Hypothalamus (tissue), 51 donors: ENCODE measurements around the gene ARHGAP22.

Experiments
- DNase-seq, 51 donors: peaks; one replicate each; lab custom pipeline; 2025; lab: John Stamatoyannopoulos, UW

Gene ARHGAP22

DNA sequence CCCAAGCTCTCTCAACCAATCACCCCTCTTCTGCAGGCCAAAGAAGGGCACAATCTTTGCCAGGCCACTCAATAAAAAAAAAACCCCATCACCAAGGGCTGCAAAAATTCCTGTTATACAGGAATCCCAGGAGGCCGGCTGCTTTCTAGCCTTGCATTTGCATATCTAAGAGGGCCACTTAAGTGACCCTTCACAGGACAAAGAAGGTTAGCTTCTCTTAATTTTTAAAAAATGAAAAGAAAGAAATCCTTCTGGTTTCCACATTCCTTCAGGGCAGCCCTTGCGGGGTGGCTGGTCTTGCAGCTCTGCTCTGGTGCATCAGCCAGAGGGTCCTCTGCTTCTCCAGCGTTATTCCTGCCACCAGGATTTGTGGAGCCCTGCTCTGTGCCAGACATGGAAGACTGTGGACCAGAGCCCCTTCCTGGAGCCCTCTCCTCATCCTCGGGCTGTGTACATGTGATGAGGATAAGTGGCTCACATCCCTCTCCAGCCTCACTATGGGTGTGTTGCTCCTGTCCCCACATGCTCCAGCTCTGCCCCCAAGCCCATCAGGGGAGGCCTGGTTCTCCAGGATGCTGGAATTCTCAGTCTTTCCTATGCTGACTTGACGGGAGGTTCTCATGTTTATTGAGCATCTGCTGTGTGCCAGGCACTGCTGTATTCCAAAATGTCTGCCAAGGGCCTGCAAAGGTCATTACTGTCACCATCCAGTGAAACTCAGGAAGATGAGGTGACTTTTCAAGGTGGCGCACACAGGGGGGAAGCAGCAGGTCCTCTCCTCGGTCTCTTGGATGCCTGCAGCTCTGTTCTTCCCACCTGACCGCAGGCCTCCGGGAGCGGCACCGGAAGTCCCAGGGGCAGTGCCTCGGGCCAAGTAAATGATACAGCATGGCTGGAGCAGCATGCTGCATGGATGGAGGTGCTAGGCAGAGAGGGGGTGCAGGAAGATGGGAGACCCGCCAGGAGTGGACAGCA lies 67.7 kb downstream of the ARHGAP22 start:
- no peak for DNase-seq

DNA sequence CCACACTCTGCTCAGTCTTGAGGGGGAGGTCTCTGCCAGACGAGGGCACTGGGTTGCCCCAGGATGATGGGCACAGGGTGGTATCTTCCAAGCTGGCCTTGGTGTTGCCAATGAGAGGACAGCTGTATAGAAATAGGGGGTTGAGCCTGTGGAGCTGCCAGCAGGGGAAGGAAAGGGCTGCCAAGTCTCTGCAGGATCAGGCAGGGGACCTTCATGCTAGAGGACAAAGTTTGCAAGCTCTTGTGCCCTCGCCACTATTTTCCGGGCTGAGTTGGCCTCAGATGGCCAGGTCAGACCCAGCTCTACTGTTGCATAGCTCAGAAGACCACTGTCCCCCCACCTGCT lies 68.7 kb downstream of the ARHGAP22 start:
- DNase-seq = no peak

DNA sequence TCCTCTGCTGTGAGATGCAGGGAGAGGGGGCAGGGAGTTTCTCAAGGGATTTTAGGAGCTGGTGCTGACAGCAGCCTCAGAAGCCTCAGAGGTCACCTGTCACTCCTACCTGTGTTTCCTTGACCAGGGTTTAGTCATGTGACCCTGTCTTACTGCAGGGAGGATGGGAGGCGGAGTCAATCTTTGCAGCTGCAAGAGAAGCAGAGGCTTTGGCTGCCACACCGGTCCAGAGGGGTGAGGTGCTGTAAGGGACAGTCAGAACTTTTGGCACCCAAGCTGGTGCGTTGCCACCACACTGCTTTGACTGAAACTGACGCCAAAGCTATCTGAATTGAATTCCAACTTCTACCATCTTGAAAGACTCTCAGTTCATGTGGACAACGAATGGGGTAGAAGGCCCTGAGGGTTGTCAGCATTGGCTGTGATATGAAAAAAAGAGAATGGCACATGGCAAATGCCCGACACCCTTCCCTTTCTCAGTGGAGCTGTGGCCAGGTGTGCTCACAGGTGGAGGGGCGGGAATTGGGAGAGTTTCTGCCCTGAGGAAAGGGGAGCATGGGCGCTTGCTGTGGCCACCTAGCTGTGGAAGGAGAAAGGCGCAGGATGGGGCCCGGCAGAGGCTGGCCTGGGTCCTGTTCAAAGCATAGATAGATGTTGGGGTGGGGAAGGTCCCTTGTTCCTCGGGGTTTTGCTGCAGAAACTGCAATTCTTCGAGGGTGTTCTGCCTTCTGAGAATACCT lies 69.3 kb downstream of the ARHGAP22 start:
- DNase-seq = no peak

DNA sequence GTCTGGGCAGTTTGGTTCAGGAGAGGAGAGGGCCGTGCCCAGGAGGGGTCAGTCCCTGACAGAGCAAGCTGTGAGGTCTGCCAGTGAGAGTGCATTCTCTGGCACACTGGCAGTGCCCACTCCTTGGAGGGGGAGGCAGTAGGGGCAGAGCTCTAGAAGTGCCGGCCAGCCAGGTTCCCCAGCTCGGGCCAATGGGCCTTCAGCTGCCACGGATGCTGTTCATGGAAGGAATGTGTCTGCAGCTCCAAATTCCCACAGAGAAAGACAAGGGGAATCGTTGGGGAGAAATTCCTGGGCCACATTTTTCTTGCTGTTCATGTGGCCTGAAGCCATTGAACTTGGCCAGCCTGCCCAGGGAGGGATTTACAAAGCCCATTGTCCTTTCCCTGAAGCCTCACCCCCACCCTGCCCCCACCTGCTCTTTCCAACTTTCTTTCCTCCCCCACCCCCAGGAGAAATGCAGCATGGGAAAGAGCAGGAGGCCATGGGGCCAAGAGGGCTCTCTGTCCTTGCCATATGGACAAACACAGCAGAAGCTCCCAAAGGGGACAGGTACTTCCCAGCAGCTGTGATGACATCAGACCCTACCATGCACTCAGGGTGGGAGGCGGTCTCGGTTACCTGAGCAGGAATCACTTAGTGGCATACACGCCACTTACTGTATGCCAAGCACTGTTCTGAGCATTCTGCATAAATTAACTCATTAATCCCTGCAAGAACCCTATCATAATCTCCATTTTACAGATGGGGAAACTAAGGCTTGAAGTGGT lies 70.7 kb downstream of the ARHGAP22 start:
- DNase-seq = peak in 6 of 51 donors; percentile 33 to 73 (median 46)

GRCh38 chr10:48533540-48533939 lies 71.3 kb downstream of the ARHGAP22 start:
- no peak for DNase-seq

DNA sequence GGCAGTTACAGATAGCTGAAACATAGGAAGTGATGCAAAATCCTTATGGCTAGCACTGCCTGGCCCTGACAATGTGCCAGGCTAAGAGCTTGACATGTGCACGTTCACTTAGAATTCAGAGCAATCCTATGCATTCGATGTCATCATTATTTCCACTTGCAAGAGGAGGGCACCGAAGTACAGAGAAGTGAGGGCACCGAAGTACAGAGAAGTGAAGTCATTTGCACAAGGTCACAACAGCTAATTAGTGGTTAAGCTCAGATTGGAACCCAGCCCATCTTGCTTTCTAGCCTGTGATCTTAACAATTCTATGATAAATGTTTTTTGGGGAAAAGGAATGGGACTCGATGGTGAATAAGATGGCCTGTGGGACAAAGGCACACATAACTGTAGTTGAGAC lies 73.4 kb downstream of the ARHGAP22 start:
- no peak for DNase-seq

- no peak for DNase-seq
Measured at GRCh38 chr10:48529331-48529730, 75.5 kb downstream of the ARHGAP22 start.

GRCh38 chr10:48527756-48528155 lies 77.1 kb downstream of the ARHGAP22 start:
- no peak for DNase-seq

- no peak for DNase-seq
Measured at GRCh38 chr10:48526846-48527505, 77.9 kb downstream of the ARHGAP22 start.

DNA sequence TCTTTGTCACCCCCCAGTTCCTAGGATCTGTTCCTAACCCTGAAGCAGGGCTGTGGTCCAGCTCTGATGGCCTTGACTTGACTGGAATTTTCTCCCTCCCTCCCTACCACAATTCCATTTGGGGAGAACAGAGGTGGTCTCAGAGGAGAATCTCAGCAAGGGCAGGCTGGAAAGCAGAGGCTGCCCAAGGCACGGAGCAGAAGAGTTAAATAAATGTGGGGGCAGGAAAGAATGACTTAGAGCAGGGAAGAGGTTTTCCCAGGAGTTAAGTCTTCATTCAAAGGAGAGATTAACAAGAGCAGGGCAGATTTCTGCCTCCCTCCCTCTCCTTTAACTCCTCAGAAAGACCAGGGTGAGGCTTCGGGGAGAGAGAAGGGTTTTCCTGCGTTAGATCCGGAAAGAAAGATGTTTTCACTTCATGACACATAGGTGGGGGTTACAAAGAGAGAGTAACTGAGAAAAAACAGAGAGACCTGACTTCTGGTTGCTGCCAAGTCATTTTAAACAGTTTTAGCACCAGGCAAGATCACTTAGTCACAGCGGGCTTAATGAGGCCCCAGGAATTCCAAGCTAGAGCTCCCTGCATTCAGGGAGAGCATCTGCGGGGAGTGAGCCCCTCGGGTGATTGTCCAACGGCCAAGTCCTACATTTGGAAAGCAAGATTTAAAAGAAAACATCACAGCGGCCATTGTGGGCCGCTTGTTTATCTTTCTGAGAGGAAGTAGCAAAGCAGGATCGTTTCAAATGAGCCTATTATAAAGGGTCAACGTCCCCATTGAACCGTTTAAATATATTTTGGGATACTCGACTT lies 78.7 kb downstream of the ARHGAP22 start:
- DNase-seq = peak in 1 of 51 donors; percentile 25

DNA sequence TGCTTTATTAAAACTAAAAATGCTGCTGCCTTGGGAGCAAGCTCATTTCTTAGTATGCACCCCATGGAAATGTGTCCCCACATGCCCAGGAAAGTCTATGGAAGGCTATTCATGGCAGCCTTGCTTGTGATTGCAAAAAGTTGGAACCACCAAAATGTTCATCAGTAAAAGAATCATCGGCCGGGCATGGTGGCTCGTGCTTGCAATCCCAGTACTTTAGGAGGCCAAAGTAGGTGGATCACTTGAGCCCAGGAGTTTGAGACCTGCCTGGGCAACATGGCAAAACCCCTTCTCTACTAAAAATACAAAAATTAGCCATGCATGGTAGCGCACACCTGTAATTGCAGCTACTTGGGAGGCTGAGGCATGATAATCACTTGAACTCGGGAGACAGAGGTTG lies 79.8 kb downstream of the ARHGAP22 start:
- no peak for DNase-seq

DNA sequence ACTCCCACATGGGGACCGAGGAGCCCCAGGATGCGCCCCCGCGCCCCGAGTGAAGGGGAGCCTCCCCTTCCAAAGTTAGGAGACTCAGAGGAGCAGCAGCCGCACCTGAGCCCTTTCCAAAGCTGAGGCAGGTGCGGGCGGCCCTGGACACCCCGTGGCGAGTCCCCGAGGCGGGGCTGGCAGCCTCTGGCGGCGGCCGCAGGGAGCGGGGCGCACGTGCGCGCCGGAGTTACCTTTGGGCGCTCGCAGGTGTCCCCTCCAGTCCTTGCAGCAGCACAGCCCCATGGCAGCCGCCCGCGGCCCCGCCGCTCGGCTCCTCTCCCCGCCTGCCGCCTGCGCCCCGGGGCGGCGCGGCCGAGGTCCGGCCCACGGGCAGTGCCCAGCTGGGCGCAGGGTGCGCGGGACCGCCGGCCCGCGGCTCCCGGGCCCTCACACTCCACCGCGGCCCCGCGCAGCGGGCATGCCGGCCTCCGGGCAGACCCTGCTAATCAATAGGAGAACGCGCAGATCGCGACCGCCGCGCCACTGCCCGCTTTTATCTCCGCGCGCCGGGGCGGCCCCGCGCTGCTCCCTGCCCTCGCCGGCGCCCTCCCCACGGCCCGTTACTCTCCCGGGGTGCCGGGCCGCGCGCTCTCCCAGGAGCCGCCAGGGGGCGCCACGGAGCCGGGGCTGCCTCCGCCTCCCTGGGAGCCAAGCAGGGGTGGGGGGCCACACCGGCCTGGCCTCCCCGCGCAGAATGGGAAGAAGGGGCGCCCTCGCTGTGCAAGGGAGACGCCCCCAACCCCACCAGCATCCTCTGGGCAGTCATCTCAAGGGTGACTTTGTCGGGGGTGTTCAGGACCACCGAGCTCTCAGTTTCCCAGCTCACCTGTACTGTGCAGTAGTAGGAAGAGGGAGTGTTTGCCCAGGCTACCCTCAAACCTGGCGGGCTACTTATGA lies 80.8 kb downstream of the ARHGAP22 start:
- peak in 3 of 51 donors; percentile 25 to 35 (median 32) for DNase-seq

DNA sequence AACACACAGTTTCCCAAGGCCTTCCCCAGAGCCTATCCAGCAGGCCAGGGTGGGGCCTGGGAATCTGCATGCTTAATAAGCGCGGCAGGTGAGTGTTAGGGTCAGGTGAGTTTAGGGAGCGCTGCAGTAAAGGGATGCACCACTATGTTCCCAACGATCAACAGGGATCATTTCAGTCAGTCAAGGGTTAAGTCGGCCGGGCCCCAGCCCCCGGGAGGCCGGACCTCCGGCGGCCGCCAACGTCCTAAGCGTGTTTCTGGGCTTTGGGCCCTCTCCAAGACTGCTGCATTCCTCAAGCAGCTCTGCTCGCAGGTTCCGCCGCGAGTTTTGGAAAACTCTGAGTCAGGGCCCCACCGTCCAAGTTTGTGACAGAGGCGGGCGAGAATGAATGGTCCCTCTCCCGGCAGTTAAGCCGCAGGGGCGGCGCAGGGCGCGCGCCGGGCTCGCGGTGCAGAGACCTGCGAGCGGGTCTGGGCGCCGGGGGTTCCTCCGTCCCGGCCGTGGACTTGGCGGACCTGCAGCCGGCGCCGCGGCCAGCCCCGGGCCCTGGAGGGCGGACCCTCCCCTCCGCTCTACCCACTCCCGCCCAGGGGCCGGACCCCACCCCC lies 81.6 kb downstream of the ARHGAP22 start:
- DNase-seq = peak in 11 of 51 donors; percentile 22 to 58 (median 48)

DNA sequence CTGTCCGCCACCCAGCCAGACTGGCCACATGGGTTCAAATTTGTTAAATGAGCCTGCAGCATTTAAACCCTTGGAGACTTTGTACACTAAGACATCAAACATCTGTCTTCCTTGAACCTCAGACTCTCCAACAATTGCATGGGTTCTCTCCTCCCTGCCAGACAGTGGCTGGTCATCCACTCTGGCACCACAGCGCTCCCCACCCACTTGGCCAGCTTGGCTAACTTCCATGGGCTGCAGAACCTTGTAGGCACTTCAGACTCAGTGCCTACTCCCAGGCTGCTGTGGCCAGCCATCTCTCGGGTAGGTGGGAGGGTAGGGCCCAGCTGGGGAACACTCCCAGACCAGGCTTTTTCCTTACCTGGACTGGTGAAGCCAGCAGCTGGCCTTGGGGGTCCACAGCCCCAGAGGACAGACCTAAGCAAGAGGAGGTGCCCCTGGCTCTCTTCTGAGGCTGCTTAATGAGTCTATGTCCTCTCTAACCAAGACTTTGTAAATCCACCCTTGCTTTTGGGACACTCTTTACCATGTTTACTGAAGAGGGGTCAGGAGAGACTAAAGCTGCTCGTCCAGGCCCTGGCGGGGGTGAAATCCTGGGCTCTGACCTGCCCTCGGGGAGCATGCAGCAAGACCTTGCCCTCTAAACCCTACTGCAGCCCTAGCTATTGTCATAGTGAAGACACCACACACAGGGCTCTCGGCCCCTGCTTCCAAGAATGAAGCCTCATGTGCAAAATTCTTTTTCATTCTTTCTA lies 82.7 kb downstream of the ARHGAP22 start:
- no peak for DNase-seq

DNA sequence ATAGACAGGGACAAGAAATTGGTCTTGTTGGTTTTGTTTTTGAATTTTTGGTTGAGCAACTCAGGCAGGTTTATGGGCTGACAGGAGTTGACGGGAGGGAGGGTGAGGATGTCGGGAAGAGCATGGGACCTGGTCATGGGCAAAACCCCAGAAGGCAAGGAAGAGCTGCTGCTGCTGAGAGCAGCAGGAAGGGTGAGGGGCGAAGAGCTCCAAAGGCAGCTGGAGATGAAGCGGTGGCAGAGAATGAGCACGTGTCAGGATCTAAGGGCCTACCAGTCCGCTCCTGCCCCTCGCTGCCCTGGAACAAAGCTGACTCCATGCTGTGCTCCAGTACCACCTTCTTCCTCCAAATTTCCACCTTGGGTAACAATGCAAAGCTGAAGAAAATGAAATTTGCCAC lies 84.3 kb downstream of the ARHGAP22 start:
- DNase-seq = no peak

GRCh38 chr10:48520184-48520506 lies 84.7 kb downstream of the ARHGAP22 start:
- DNase-seq = no peak

GRCh38 chr10:48519481-48520183 lies 85.2 kb downstream of the ARHGAP22 start:
- DNase-seq = no peak
